OCI-LY7 (cell line): ENCODE results near the gene ACBD6.

Experiments
- CTCF ChIP-seq: fragments of 200-600 bp; sonication (generic); conservative IDR thresholded peaks from 2 replicates; pipeline ENCODE4 v1.5.1; 2014; ENCODE audit warnings: mild to moderate bottlenecking, antibody characterized with exemption, low read length, moderate library complexity, mixed read lengths
- EZH2phosphoT487 ChIP-seq: fragments of 200-600 bp; sonication (generic); IDR thresholded peaks from 2 replicates; pipeline ENCODE4 v1.6.1; 2018; ENCODE audit warnings: low read depth, borderline replicate concordance, mild to moderate bottlenecking, mixed run types, antibody characterized with exemption, low read length, moderate library complexity, mixed read lengths

GRCh38 chr1:180273066-180273465 is 229.3 kb downstream of the ACBD6 start:
- TF ChIP-seq CTCF (no peak), EZH2phosphoT487 (no peak)
